ENCODE measurements around the gene NFIB. TPM values are rescaled to one million over a fixed set of nuclear protein-coding genes. Genes with fewer than 3 reads are reported as not detected.

Gene NFIB
- total RNA-seq, 1 experiment from 2014 or later, result 0.61 TPM

DNA sequence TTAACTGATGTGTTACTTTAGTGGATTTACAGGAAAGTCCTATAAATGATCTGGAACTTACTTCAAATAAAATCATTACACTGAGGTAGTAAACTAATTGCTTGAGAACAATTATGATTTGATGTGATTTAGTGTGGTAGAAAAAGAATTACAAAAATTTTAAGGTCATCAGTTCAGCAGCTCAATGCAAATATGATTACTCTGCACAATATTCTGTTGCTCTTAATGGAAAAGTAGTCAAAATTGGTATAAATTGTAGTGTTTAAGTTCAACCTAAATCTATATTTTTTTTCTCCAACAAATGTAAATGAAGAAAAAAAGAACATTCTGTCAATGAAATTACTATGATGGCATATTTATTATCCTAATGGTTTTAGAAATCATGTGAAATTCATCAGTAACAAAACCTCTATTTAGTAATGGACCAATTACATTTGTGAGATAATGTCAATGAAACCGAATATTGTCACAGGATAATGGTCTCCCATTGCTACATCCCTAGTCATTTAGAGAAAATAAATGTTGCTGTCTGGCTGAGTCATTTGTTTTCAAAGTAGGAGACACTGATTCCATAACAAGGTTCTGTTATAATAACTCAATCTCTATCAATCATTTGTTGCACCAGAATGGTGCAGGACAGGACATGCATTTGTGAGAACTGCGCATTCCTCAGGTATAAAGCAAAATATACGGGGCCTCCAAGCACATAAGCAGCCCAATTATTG, 177.1 kb downstream of the NFIB start:
- BruUV-seq (replicated peaks), result no TSS peak

DNA sequence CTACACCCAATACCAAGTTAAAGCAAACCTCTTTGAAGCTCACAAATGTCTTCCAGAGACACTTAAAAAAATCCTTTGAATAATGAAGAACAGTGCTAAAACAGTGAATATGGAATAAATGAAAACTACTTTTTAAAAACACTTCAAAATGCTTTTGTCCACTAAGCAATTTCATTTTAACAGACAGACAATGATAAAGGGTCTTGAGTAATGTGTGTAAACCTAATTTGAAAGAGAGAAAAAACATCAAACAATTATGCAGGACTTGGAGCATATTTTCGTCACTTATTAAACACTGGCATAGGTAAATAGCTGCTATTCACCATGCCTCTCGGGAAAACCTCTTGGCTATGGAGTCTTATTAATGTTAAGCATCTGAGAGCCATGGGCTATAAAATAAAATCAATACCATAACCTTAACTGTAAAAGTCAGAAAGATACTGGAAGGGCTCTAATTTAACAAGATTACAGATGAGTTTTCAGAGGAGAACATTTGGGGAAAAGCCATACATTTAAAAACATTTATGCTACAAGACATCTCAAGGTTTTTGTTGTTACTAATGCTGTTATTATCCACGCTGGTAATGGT, 177.8 kb downstream of the NFIB start:
- no peaks in the 10 kb centered on the region for H3K9me3 ChIP-seq
- Mint-ChIP-seq H3K27ac (ENCODE audit: unreplicated experiment) (no peak overlapping the region), H3K9me3 (ENCODE audit: unreplicated experiment) (no peaks in the 10 kb centered on the region), H3K4me3 (ENCODE audit: unreplicated experiment) (no peak overlapping the region), H3K4me1 (ENCODE audit: low read depth, unreplicated experiment) (no peaks in the 10 kb centered on the region), H3K27me3 (ENCODE audit: insufficient read depth, unreplicated experiment) (no peaks in the 10 kb centered on the region), H3K36me3 (ENCODE audit: insufficient read depth, unreplicated experiment) (no peaks in the 10 kb centered on the region)
- no peaks in the 10 kb centered on the region for H3K27me3 ChIP-seq (replicated peaks; ENCODE audit: control insufficient read depth, insufficient read depth, low read length)
- no TSS peak for BruUV-seq (replicated peaks)
- no peaks in the 10 kb centered on the region for H3K4me1 ChIP-seq
- intact Hi-C loops (cut with micrococcal nuclease; ENCODE audit: unreplicated experiment), result no loop called here
- ChIA-PET CTCF (no interaction called here), POLR2A (interaction anchor here (0.5 kb wide), 2 partner anchors 22 to 178 kb away, joined by 3 read pairs; partner anchors contain the start of gene NFIB)
- no peaks in the 10 kb centered on the region for H3K36me3 ChIP-seq (ENCODE audit: control insufficient read depth, insufficient read depth, low read length)
- no peak for DNase-seq
- TF ChIP-seq, protein P1, sequence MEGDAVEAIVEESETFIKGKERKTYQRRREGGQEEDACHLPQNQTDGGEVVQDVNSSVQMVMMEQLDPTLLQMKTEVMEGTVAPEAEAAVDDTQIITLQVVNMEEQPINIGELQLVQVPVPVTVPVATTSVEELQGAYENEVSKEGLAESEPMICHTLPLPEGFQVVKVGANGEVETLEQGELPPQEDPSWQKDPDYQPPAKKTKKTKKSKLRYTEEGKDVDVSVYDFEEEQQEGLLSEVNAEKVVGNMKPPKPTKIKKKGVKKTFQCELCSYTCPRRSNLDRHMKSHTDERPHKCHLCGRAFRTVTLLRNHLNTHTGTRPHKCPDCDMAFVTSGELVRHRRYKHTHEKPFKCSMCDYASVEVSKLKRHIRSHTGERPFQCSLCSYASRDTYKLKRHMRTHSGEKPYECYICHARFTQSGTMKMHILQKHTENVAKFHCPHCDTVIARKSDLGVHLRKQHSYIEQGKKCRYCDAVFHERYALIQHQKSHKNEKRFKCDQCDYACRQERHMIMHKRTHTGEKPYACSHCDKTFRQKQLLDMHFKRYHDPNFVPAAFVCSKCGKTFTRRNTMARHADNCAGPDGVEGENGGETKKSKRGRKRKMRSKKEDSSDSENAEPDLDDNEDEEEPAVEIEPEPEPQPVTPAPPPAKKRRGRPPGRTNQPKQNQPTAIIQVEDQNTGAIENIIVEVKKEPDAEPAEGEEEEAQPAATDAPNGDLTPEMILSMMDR (IDR thresholded peaks at IDR 0.05; ENCODE audit: insufficient read depth in 1 of 2, low read depth in 1 of 2, low read length in 1 of 2, severe bottlenecking in 1 of 2, unreplicated experiment in 1 of 2), result no peak
- H3K4me3 ChIP-seq (ENCODE audit: low read depth, low read length), result no peak overlapping the region

More for the DNA sequence above, 177.1 kb downstream of the NFIB start:
- H3K4me3 ChIP-seq (ENCODE audit: low read depth, low read length), result no peak overlapping the region
- Mint-ChIP-seq H3K4me3 (ENCODE audit: unreplicated experiment) (no peak overlapping the region), H3K4me1 (ENCODE audit: low read depth, unreplicated experiment) (no peaks in the 10 kb centered on the region), H3K36me3 (ENCODE audit: insufficient read depth, unreplicated experiment) (no peaks in the 10 kb centered on the region), H3K27ac (ENCODE audit: unreplicated experiment) (no peak overlapping the region), H3K9me3 (ENCODE audit: unreplicated experiment) (no peaks in the 10 kb centered on the region), H3K27me3 (ENCODE audit: insufficient read depth, unreplicated experiment) (no peaks in the 10 kb centered on the region)
- POLR2A ChIA-PET, result interaction anchor here (0.5 kb wide), 2 partner anchors 21 to 177 kb away, joined by 3 read pairs; partner anchors contain the start of gene NFIB
- H3K27me3 ChIP-seq (replicated peaks; ENCODE audit: control insufficient read depth, insufficient read depth, low read length), result no peaks in the 10 kb centered on the region
- H3K36me3 ChIP-seq (ENCODE audit: control insufficient read depth, insufficient read depth, low read length), result no peaks in the 10 kb centered on the region
- CTCF ChIA-PET, result interaction anchor here (0.5 kb wide), 1 partner anchor 147 kb away, joined by 3 read pairs; no protein-coding TSS in a partner anchor
- no peaks in the 10 kb centered on the region for H3K4me1 ChIP-seq
- intact Hi-C loops (cut with micrococcal nuclease; ENCODE audit: unreplicated experiment), result no loop called here
- H3K9me3 ChIP-seq, result no peaks in the 10 kb centered on the region
- TF ChIP-seq, protein P1 (IDR thresholded peaks at IDR 0.05; ENCODE audit: insufficient read depth in 1 of 2, low read depth in 1 of 2, low read length in 1 of 2, severe bottlenecking in 1 of 2, unreplicated experiment in 1 of 2), result no peak
- DNase-seq, result no peak

DNA sequence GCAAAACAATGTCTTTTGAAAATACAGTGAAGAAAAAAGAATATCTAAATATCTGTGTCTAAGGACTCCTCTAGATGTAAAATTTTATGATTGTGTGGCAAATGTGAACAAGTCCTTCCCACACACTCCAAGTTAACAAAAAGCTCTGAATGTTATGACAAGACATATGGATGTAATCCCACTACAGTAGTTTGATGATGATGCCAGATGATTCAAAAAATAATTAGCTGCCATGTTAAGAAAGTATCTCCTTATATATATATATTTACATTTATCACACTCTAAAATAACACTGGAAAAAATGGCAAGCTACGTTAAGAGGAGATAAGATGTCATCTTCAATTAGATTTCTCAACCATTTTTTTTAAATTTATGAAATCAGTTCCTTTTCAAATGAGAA, 178.5 kb downstream of the NFIB start:
- H3K27ac Mint-ChIP-seq (ENCODE audit: unreplicated experiment), result no peak overlapping the region
- no peaks in the 10 kb centered on the region for H3K27me3 Mint-ChIP-seq (ENCODE audit: insufficient read depth, unreplicated experiment)
- H3K4me3 ChIP-seq (ENCODE audit: low read depth, low read length), result no peak overlapping the region
- H3K27me3 ChIP-seq (replicated peaks; ENCODE audit: control insufficient read depth, insufficient read depth, low read length), result no peaks in the 10 kb centered on the region
- no peaks in the 10 kb centered on the region for H3K9me3 ChIP-seq
- DNase-seq, result no peak
- intact Hi-C loops (cut with micrococcal nuclease; ENCODE audit: unreplicated experiment), result no loop called here
- no peaks in the 10 kb centered on the region for H3K4me1 ChIP-seq
- H3K4me1 Mint-ChIP-seq (ENCODE audit: low read depth, unreplicated experiment), result no peaks in the 10 kb centered on the region
- H3K36me3 ChIP-seq (ENCODE audit: control insufficient read depth, insufficient read depth, low read length), result no peaks in the 10 kb centered on the region
- H3K9me3 Mint-ChIP-seq (ENCODE audit: unreplicated experiment), result no peaks in the 10 kb centered on the region
- H3K4me3 Mint-ChIP-seq (ENCODE audit: unreplicated experiment), result no peak overlapping the region
- no TSS peak for BruUV-seq (replicated peaks)
- no peaks in the 10 kb centered on the region for H3K36me3 Mint-ChIP-seq (ENCODE audit: insufficient read depth, unreplicated experiment)
- POLR2A ChIA-PET, result no interaction called here
- TF ChIP-seq, protein P1 (IDR thresholded peaks at IDR 0.05; ENCODE audit: insufficient read depth in 1 of 2, low read depth in 1 of 2, low read length in 1 of 2, severe bottlenecking in 1 of 2, unreplicated experiment in 1 of 2), result no peak
- CTCF ChIA-PET, result no interaction called here
